HG03060 (cell line): Measurements from ENCODE around the gene SMAD7.

Source experiments
- ATAC-seq: cut with Tn5 transposase; IDR thresholded peaks from one replicate; pipeline ENCODE4 v1.9.1; 2021; ENCODE audit warnings: low read depth, moderate number of reproducible peaks; ENCODE audit not compliant: unreplicated experiment

SMAD7 gene

GRCh38 chr18:48932822-48933510 is 17.8 kb downstream of the SMAD7 start:
- no peak for ATAC-seq

- no peak for ATAC-seq
Measured at GRCh38 chr18:48932462-48932818, 18.3 kb downstream of the SMAD7 start.

- ATAC-seq, result no peak
Measured at GRCh38 chr18:48931680-48932461, 18.9 kb downstream of the SMAD7 start.

GRCh38 chr18:48930926-48931325 is 19.8 kb downstream of the SMAD7 start:
- no peak for ATAC-seq

GRCh38 chr18:48929941-48930713 is 20.6 kb downstream of the SMAD7 start:
- ATAC-seq, result no peak

GRCh38 chr18:48929212-48929612 is 21.6 kb downstream of the SMAD7 start:
- no peak for ATAC-seq

- ATAC-seq, result peak; percentile 62
Measured at GRCh38 chr18:48928787-48929186, 22.0 kb downstream of the SMAD7 start.

GRCh38 chr18:48927286-48928080 is 23.3 kb downstream of the SMAD7 start:
- ATAC-seq, result no peak

DNA sequence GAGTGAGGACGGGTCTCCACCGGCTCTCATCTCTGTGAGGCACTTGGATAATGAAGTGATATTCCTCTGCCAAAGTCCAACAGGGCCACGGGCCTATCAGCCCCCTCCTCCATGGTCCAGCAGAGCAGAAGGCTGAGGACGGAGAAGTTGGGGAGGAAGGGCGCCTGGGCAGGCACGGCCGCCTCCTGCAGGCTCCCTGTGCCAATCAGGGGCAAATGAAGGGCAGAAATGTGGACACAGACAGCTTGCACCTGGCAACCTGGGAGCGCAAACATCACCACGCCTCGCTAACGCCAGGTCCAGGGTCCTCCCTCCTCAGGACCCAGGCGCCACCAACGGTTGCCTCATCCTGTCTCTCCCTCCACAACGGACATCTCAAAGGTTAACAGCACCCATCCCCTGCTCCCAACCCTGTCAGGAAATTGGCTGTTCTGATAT is 24.3 kb downstream of the SMAD7 start:
- ATAC-seq, result no peak

GRCh38 chr18:48925491-48925780 is 25.3 kb downstream of the SMAD7 start:
- ATAC-seq, result no peak

DNA sequence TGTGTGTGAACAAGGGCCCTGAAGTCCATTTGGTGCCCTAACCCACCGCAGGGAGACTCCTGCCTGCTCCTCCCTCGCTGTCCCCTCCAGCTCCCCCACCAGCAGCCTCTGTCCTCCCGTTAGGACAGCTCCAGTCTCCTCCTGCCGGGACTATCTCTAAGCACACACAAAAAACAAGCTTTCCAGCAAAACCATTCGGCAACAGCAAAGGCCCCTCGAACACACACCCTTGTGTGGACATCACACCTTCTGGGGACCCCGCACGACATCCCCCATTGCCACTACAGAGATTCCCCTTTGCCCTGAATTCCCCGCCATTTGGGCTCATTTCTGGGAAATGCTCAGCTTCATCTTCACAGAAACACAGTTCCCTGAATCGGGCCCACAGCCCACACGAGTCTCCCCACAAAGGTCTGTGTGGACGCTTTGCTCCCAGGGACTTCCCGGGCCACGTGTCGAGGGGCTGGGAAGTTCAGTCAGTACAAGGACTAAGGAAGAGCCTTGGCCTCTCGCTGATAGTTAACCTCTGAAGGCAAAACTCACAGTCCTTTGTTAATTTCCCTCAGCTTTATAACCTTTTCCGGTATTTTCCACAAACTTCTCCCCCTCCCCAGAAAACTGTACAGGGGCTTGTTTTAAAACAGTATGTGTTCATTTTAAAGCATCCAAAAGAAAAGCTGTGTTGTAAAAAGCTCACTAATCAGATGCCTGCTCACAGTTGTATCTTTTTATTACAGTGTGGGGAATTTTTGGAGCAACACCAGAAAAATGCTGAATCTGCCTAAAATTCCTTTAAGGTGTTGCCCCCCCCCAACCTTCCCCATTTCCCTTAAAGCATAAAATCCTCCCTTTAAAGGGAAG is 25.9 kb downstream of the SMAD7 start:
- no peak for ATAC-seq

DNA sequence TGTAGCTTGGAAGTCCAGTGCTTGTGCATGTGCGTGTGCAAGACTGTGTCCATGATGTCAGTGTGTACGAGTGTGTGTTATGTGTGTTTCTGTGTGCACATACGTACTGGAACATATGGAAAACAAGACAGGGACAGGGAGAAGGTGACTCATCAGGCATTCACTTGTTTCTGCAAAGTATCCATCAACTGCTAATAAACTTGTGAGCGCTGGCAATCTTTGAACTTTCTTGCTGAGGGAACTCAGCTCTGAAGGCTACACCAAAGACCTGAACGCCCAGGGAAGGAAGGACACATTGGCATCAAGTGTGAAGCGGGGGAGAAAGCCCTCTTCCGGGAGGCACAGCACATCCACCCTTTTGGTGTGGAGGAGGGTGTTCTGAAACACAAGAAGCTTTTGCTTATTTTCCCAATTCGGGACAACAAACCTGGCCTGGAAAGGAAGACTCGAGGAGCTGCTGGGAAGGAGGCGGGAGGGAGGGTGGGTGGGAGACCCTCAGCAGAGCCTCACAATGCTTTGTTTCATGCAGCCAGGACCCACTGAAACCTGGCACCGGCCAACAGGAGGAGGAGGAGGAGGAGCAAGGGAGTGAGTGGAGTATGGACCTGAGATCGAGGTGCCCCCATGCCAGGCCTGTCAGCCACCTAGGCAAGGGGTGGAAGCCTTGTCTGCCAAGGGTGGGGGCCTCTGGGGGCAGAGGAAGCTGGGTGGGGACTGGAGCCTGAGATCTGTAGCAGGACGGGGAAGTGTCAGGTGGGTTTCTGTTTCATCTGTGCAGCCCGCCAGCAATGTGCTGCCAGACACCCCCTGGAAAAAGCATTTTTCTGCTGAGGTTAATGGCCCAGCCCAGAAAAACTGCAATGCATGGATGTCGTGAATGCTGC is 26.8 kb downstream of the SMAD7 start:
- no peak for ATAC-seq

DNA sequence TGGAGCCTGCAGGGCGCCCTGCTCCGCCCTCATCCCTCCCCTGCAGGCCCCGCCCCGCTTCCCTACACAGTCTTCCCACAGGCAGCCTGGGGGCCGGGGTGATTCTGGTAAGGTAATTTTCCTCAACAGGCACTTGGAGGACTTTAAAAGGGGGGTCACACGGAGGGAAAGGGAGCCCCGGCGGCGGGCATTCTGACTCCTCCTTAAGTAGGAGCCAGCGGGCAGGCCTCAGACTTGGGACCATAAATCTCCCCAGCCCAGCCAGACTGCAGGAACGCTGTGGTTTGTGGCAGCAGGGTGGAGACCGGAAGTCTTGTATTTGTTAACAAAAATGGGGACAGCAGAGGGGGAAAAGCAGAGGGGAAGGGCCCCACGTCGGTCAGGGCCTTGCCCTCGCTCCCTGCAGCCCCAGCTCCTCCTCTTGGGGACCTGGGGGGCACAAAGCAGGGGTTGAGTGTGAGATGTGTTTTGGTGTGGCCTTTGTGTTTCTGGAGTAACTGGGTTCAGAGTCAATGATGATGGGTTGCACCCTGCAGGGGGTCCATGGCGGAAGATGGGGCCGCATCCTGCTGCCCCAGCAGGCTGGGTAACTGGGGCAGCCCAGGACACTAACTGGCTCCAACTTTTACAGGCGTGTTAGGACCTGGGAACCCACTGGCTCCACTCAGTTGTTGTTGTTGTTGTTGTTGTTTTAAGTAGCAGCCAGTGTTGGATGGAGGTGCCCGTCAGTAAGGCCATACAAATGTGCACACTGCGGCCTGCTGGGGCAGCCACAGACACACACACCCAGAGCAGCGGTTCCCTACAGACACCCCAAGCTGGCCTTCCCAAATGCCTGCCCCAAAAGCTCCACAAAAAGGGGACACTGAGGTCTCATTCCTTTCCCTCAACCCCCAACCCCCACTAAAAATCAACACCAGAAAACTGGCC is 27.7 kb downstream of the SMAD7 start:
- ATAC-seq, result no peak

- ATAC-seq, result no peak
Measured at GRCh38 chr18:48922226-48922800, 28.5 kb downstream of the SMAD7 start.

- no peak for ATAC-seq
Measured at GRCh38 chr18:48921305-48922225, 29.2 kb downstream of the SMAD7 start.

DNA sequence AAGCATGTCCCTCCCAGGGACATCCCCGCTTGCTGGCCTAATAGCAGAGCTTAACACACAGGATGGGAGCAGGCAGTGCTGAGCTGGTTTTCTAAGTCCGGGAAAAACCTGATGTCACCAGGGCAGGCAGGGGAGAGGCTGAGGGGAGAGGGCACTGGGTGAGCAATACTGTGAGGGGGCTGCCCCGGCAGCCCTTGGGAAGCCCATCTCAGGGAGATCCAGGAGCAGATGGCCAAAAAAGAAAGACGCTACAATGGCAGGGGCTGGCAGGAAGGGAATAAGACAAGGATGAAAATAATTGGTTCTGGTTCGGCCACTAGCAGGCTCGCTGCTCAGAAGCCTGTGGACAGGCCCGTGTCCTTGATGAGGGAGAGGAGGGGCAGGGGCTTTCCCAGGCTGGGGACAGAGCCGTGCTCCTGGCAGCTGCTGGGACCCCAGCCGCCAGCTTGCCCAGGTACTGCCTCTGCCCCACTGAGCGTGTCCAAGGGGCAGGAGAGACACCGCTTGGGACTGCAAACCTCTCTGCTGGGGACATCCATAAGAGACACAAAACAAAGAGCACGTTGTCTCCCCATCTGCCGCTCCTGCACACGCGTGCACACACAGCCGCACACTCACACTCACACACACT is 30.2 kb downstream of the SMAD7 start:
- ATAC-seq, result no peak
